ENCODE data around the gene CYTH1.

DNA sequence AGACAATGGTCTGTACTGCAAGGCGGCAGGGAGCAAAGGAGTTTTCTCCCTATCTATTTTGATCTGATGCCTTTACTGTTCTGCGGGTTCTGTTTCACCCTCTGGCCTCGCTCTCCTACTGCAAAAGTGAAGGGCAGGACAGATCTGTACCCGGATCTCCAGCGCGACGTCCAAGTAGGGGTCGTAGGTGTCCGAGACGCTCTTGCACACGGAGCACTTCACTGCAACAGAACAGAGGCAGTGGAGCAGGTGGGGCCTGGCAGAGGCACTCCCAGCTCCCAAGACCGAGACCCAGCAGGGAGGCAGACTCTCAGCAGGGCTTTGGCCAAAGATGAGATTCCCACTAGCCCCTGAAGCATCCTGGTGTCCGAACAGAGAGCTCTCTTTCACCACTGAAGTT, 38.8 kb upstream of the CYTH1 start:
- TF ChIP-seq, protein P1, sequence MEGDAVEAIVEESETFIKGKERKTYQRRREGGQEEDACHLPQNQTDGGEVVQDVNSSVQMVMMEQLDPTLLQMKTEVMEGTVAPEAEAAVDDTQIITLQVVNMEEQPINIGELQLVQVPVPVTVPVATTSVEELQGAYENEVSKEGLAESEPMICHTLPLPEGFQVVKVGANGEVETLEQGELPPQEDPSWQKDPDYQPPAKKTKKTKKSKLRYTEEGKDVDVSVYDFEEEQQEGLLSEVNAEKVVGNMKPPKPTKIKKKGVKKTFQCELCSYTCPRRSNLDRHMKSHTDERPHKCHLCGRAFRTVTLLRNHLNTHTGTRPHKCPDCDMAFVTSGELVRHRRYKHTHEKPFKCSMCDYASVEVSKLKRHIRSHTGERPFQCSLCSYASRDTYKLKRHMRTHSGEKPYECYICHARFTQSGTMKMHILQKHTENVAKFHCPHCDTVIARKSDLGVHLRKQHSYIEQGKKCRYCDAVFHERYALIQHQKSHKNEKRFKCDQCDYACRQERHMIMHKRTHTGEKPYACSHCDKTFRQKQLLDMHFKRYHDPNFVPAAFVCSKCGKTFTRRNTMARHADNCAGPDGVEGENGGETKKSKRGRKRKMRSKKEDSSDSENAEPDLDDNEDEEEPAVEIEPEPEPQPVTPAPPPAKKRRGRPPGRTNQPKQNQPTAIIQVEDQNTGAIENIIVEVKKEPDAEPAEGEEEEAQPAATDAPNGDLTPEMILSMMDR (IDR thresholded peaks at IDR 0.05) = no peak
- no peak for TF ChIP-seq MAFK (IDR thresholded peaks at IDR 0.05; ENCODE audit: partially characterized antibody)
